K562 (cell line): ENCODE measurements around the gene CDHR2. TPM values are rescaled to one million over a fixed set of nuclear protein-coding genes. Genes with fewer than 3 reads are reported as not detected.
A peak's percentile ranks its signal among the peaks of the same experiment; 100 is the strongest.

Source experiments
- ATAC-seq: fragments of 200-7000 bp; cut with Tn5 transposase; 3 replicates; pipeline ENCODE4 v1.9.1; 2020; ENCODE audit warnings: moderate library complexity
- BruUV-seq: library from RNA; stranded (reverse); fragments of 400-500 nt; replicated peaks from 2 replicates; lab custom pipeline; 2021; lab: Mats Ljungman, UMichigan
- CTCF ChIA-PET: fragments of 300-600 bp; formaldehyde crosslinking; extraction: SDS; loops from one replicate; lab custom pipeline; 2021; ENCODE audit warnings: low intra/inter-chr PET ratio; lab: Yijun Ruan, JAX
- POLR2A ChIA-PET: fragments of 300-600, 350-650 bp; sonication (Branson Sonifier 250); formaldehyde crosslinking; extraction: SDS; loops from one replicate; lab custom pipeline; 2021; ENCODE audit warnings: antibody characterized with exemption, inconsistent platforms; lab: Yijun Ruan, JAX
- DNase-seq, 4 experiments: peaks; one replicate each; pipeline versions ENCODE4 v3.0.0 to v3.0.0-alpha.2; 2011 to 2018; ENCODE audit warnings: low spot score in 3 of 4, mixed read lengths in 3 of 4; ENCODE audit errors: extremely low read depth in 1 of 4
- FAIRE-seq: peaks from 2 replicates; lab custom pipeline; 2011; peaks lifted over from hg19 to GRCh38; lab: Jason Lieb, UNC
- H2AFZ ChIP-seq: 2 replicates; pipeline ENCODE4 v1.6.0; 2011; ENCODE audit warnings: low read depth, low read length, control low read depth, inconsistent platforms
- H3K27ac ChIP-seq: fragments of 200-600 bp; 3 replicates; pipeline ENCODE4 v1.8.0; 2011; ENCODE audit warnings: low read depth, mild to moderate bottlenecking, control low read depth, inconsistent platforms, low read length, moderate library complexity, mixed read lengths; ENCODE audit errors: extremely low read depth
- H3K27me3 ChIP-seq, 2 experiments: fragments of 300-600 bp in 1 of 2; 2 replicates in 1 of 2; 3 replicates in 1 of 2; pipeline versions ENCODE4 v1.6.0 to v1.8.0; 2011; ENCODE audit warnings: inconsistent platforms in 2 of 2, low read length in 2 of 2, mild to moderate bottlenecking in 1 of 2, mixed read lengths in 1 of 2, moderate library complexity in 1 of 2; ENCODE audit not compliant: control insufficient read depth in 2 of 2, insufficient read depth in 2 of 2
- H3K36me3 ChIP-seq: fragments of 300-600 bp; 3 replicates; pipeline ENCODE4 v1.8.0; 2011; ENCODE audit warnings: mild to moderate bottlenecking, low read length, inconsistent platforms; ENCODE audit not compliant: control insufficient read depth, insufficient read depth
- H3K4me1 ChIP-seq, 2 experiments: fragments of 200-600 bp in 1 of 2; replicated peaks in 1 of 2; 2 replicates in 1 of 2; 3 replicates in 1 of 2; pipeline versions ENCODE4 v1.5.1 to v1.8.0; 2011; ENCODE audit warnings: inconsistent platforms in 2 of 2, low read length in 2 of 2, mild to moderate bottlenecking in 1 of 2, mixed read lengths in 1 of 2, moderate library complexity in 1 of 2; ENCODE audit not compliant: control insufficient read depth in 2 of 2, insufficient read depth in 2 of 2
- H3K4me2 ChIP-seq: 2 replicates; pipeline ENCODE4 v1.6.1; 2011; ENCODE audit warnings: low read length, control low read depth, inconsistent platforms, mixed read lengths; ENCODE audit not compliant: insufficient read depth
- H3K4me3 ChIP-seq: fragments of 200-600 bp; sonication (generic), shearing (Covaris generic); 2 replicates; pipeline ENCODE4 v1.5.1; 2016; ENCODE audit warnings: control low read depth, inconsistent platforms
- H3K79me2 ChIP-seq: fragments of 200-600 bp; 3 replicates; pipeline ENCODE4 v1.8.0; 2011; ENCODE audit warnings: low read length, inconsistent platforms; ENCODE audit not compliant: control insufficient read depth, insufficient read depth
- H3K9ac ChIP-seq, 2 experiments: 2 replicates each; pipeline versions ENCODE4 v1.6.0 to v1.6.1; 2011; ENCODE audit warnings: low read depth in 2 of 2, low read length in 2 of 2, control low read depth in 1 of 2, inconsistent platforms in 1 of 2, mild to moderate bottlenecking in 1 of 2, mixed read lengths in 1 of 2; ENCODE audit not compliant: insufficient read depth in 1 of 2
- H3K9me1 ChIP-seq: one replicate; pipeline ENCODE4 v1.6.0; 2011; ENCODE audit warnings: inconsistent platforms, mild to moderate bottlenecking, low read length, moderate library complexity; ENCODE audit not compliant: control insufficient read depth, insufficient read depth
- H3K9me3 ChIP-seq: replicated peaks from 2 replicates; pipeline ENCODE4 v1.5.1; 2011; ENCODE audit warnings: low read depth, low read length, inconsistent platforms; ENCODE audit not compliant: control insufficient read depth, insufficient read depth
- H4K20me1 ChIP-seq: replicated peaks from 2 replicates; pipeline ENCODE4 v1.6.1; 2011; ENCODE audit warnings: low read length, inconsistent platforms, mixed read lengths; ENCODE audit not compliant: control insufficient read depth, insufficient read depth
- BCL6 ChIP-seq: fragments of 250-450 bp; sonication (Bioruptor Pico); IDR thresholded peaks from 2 replicates; pipeline ENCODE4 v1.4.0; 2020
- BRD4 ChIP-seq: fragments of 200-600 bp; sonication (generic); IDR thresholded peaks from 2 replicates; pipeline ENCODE4 v1.6.1; 2017; ENCODE audit warnings: inconsistent platforms
- JUND ChIP-seq, 2 experiments: IDR thresholded peaks; 2 replicates in 1 of 2; 3 replicates in 1 of 2; pipeline ENCODE4 v1.6.1; 2011; ENCODE audit warnings: borderline replicate concordance in 2 of 2, low read depth in 2 of 2, low read length in 2 of 2, improper control_type of control experiment in 1 of 2, missing biosample characterization in 1 of 2, missing genetic modification characterization in 1 of 2, missing genetic modification reagents in 1 of 2
- MXI1 ChIP-seq: IDR thresholded peaks from 2 replicates; pipeline ENCODE4 v1.6.1; 2011; ENCODE audit warnings: low read depth, mild to moderate bottlenecking, improper control_type of control experiment, low read length
- NFRKB ChIP-seq: fragments of 450-650 bp; IDR thresholded peaks from 2 replicates; pipeline ENCODE4 v1.6.1; 2016; ENCODE audit warnings: low read depth
- OTX1 ChIP-seq: fragments of 450-650 bp; formaldehyde crosslinking; IDR thresholded peaks from 2 replicates; pipeline ENCODE4 v1.4.0; 2022; ENCODE audit warnings: mild to moderate bottlenecking
- PTRF ChIP-seq: fragments of 450-650 bp; IDR thresholded peaks from 2 replicates; pipeline ENCODE4 v1.6.1; 2016; ENCODE audit warnings: mild to moderate bottlenecking, missing genetic modification characterization, missing compliant biosample characterization
- STAT5A ChIP-seq: IDR thresholded peaks from 2 replicates; pipeline ENCODE4 v1.6.1; 2012; ENCODE audit warnings: low read length, inconsistent platforms, borderline replicate concordance
- TCF7L2 ChIP-seq: fragments of 150-350 bp; IDR thresholded peaks from 2 replicates; pipeline ENCODE4 v1.6.1; 2016; ENCODE audit warnings: low read depth, mild to moderate bottlenecking, low read length, moderate library complexity
- XRCC4 ChIP-seq: IDR thresholded peaks from one replicate; pipeline ENCODE4 v1.6.1; 2011; ENCODE audit not compliant: insufficient read depth, insufficient read length; ENCODE audit errors: extremely low read depth
- ZKSCAN1 ChIP-seq: fragments of 150-350 bp; IDR thresholded peaks from 2 replicates; pipeline ENCODE4 v1.6.1; 2016; ENCODE audit warnings: low read depth, low read length
- ZNF408 ChIP-seq: fragments of 250-450 bp; sonication (Bioruptor Pico); IDR thresholded peaks from 2 replicates; pipeline ENCODE4 v1.4.0; 2020; ENCODE audit warnings: low read depth, mild to moderate bottlenecking, moderate library complexity
- WGBS: fragments of 100-300 bp; shearing (Covaris generic); methylation state at CpG from one replicate; pipeline ENCODE4 v1.1.6; 2016; ENCODE audit warnings: low coverage, mixed read lengths; ENCODE audit not compliant: insufficient coverage; ENCODE audit errors: missing lambda C conversion rate; 5-methylcytosine and 5-hydroxymethylcytosine counted together
- in situ Hi-C: fragments of 300-500 bp; cut with MboI; formaldehyde crosslinking; loops from 4 replicates; pipeline ENCODE4 v1.15.0; 2018; ENCODE audit warnings: inconsistent platforms, mixed read lengths
- intact Hi-C: fragments of 100-400 bp; cut with micrococcal nuclease; formaldehyde crosslinking; loops from 2 replicates; pipeline ENCODE4 v1.14.2; 2022
- polyA plus RNA-seq, 8 experiments: library from polyadenylated mRNA; depleted of rRNA in 4 of 8; stranded (reverse) in 5 of 8; unstranded in 3 of 8; fragments of >200 nt; fragmentation: Nextera tagmentation in 2 of 8; fragmentation: Illumina TruSeq in 1 of 8; extraction: Ambion mirVana in 2 of 8; extraction: Trizol in 1 of 8; gene quantifications; 2 replicates each; pipeline versions ENCODE4 v1.2.1 to v1.2.3, GENCODE V29; 2011 to 2014; ENCODE audit warnings: inconsistent platforms in 1 of 8, missing spikeins in 1 of 8
- total RNA-seq, 7 experiments: library from RNA; depleted of rRNA in 6 of 7; stranded (reverse); fragments of >200 nt in 6 of 7; fragmentation: Illumina TruSeq in 2 of 7; extraction: Trizol in 2 of 7; gene quantifications; 2 replicates each; pipeline versions ENCODE4 v1.2.1 to v1.2.3, GENCODE V29; 2011 to 2021; ENCODE audit warnings: low replicate concordance in 1 of 7
- TF ChIP-seq, protein P1 (sequence below): fragments of 450-650 bp; conservative IDR thresholded peaks from 2 replicates; pipeline ENCODE4 v1.6.1; 2016; ENCODE audit warnings: missing genetic modification characterization, low read depth, mild to moderate bottlenecking, missing compliant biosample characterization, moderate library complexity

CDHR2 gene
- total and polyA plus RNA-seq, 9 of the 15 experiments (the other 6 are each of a cell fraction or from before 2014, with no cell fraction given) = 0.01 to 0.62 (median 0.09) TPM; not detected in 2

GRCh38 chr5:176631383-176632200 is 82.5 kb downstream of the CDHR2 start:
- WGBS = 4% methylated on average over 7 of the region's 7 CpGs
- H3K27ac ChIP-seq = no peak overlapping the region
- TF ChIP-seq PTRF (tag) = no peak
- TF ChIP-seq ZKSCAN1 = peak; percentile 27; the same call in 1 of the 2 replicates
- H3K9me3 ChIP-seq = no peaks in the 10 kb centered on the region
- no peak overlapping the region for H3K4me2 ChIP-seq
- no peaks in the 10 kb centered on the region for H3K36me3 ChIP-seq
- no peak for ATAC-seq
- FAIRE-seq = no peak
- H3K9ac ChIP-seq = no peak overlapping the region; a peak in 1 of 4 replicates
- no peaks in the 10 kb centered on the region for H3K9me1 ChIP-seq
- no peaks in the 10 kb centered on the region for H3K79me2 ChIP-seq
- POLR2A ChIA-PET = no interaction called here
- DNase-seq = no peak
- H3K4me1 ChIP-seq = peaks cover 0 to 21% of the 10 kb centered on the region in 2 experiments; a peak in 2 of 5 replicates
- peaks cover 41 to 81% of the 10 kb centered on the region in 2 experiments for H3K27me3 ChIP-seq
- BruUV-seq = no TSS peak
- intact Hi-C loops (no loop called here), in situ Hi-C loops (no loop called here)
- H2AFZ ChIP-seq = no peak overlapping the region
- CTCF ChIA-PET = no interaction called here
- H4K20me1 ChIP-seq = peaks cover 7% of the 10 kb centered on the region; the same call in 1 of the 2 replicates
- H3K4me3 ChIP-seq = no peak overlapping the region

DNA sequence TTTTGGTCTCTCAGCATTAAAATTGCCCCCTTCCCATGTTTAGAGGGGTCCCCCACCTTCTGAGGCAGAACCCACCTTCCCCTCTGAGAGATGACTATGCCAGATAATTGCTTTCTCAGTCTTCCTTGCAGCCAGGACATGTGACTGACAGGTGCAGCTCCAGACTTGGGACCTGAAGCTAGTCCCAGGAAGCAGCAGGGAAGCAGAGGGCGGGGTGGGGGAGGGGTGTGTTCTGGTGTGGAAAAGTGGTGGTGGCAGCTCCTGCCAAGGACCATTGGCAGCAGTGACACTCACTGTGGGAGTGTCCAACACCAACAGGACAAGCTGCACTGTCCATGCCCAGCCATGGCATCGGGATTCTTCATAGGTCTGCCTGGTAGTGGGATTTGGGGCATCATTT is 83.6 kb downstream of the CDHR2 start:
- Histone ChIP-seq H3K27ac (no peak overlapping the region), H3K4me2 (no peak overlapping the region), H2AFZ (no peak overlapping the region), H3K4me3 (no peak overlapping the region), H3K27me3 (peaks cover 46 to 82% of the 10 kb centered on the region in 2 experiments), H3K4me1 (peaks cover 0 to 20% of the 10 kb centered on the region in 2 experiments; a peak in 3 of 5 replicates), H3K36me3 (no peaks in the 10 kb centered on the region), H4K20me1 (peaks cover 6% of the 10 kb centered on the region; the same call in 1 of the 2 replicates), H3K9me3 (no peaks in the 10 kb centered on the region), H3K9me1 (no peaks in the 10 kb centered on the region), H3K9ac (no peak overlapping the region), H3K79me2 (no peaks in the 10 kb centered on the region)
- DNase-seq = no peak
- intact Hi-C loops (no loop called here), in situ Hi-C loops (no loop called here)
- CTCF ChIA-PET = no interaction called here
- WGBS = 0% methylated on average over 1 of the region's 2 CpGs
- POLR2A ChIA-PET = no interaction called here
- no TSS peak for BruUV-seq
- no peak for FAIRE-seq
- no peak for ATAC-seq
- TF ChIP-seq XRCC4 (no peak), TCF7L2 (no peak), NFRKB (no peak), JUND (IDR thresholded peaks at IDR 0.05; ENCODE audit: borderline replicate concordance, low read depth, low read length) (no peak), JUND (tag; IDR thresholded peaks at IDR 0.05; ENCODE audit: borderline replicate concordance, low read depth, low read length) (no peak), OTX1 (CRISPR knock-in tag) (no peak), BCL6 (no peak), ZNF408 (no peak), BRD4 (no peak), STAT5A (no peak), MXI1 (no peak)
- TF ChIP-seq, protein P1, sequence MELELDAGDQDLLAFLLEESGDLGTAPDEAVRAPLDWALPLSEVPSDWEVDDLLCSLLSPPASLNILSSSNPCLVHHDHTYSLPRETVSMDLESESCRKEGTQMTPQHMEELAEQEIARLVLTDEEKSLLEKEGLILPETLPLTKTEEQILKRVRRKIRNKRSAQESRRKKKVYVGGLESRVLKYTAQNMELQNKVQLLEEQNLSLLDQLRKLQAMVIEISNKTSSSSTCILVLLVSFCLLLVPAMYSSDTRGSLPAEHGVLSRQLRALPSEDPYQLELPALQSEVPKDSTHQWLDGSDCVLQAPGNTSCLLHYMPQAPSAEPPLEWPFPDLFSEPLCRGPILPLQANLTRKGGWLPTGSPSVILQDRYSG (tag) = no peak
